GM12892 (cell line): ENCODE data around the gene ZNF112.

Source experiments
- POLR2A ChIP-seq: IDR thresholded peaks from 2 replicates; pipeline ENCODE4 v1.6.1; 2011; ENCODE audit warnings: low read depth, low read length, control low read depth
- TAF1 ChIP-seq: IDR thresholded peaks from 2 replicates; pipeline ENCODE4 v1.6.1; 2011; ENCODE audit warnings: low read depth, mild to moderate bottlenecking, control low read depth, low read length, borderline replicate concordance

- TF ChIP-seq POLR2A, result no peak
- no peak for TF ChIP-seq TAF1
Observed at GRCh38 chr19:44280916-44281315, 75.6 kb downstream of the ZNF112 start.
